ENCODE data around the gene FGF14. TPM values are rescaled to one million over a fixed set of nuclear protein-coding genes. Genes with fewer than 3 reads are reported as not detected.

FGF14 gene
- total RNA-seq, 4 donors from 2014 or later = 0.28 to 2.3 (median 0.35) TPM; not detected in 1

- no peak overlapping the region for H3K27ac ChIP-seq
- H3K4me1 ChIP-seq = no peaks in the 10 kb centered on the region
- H3K27me3 ChIP-seq = no peaks in the 10 kb centered on the region
- no peak overlapping the region for H3K4me3 ChIP-seq
- TF ChIP-seq POLR2A (IDR thresholded peaks at IDR 0.05) = no peak
- TF ChIP-seq CTCF (IDR thresholded peaks at IDR 0.05) = no peak
- H3K9me3 ChIP-seq = no peaks in the 10 kb centered on the region
- no peaks in the 10 kb centered on the region for H3K36me3 ChIP-seq
- no peak for DNase-seq
Measured at GRCh38 chr13:102347490-102347889, 54.4 kb downstream of the FGF14 start.

- no peak for TF ChIP-seq CTCF (IDR thresholded peaks at IDR 0.05)
- H3K27ac ChIP-seq = no peak overlapping the region
- no peaks in the 10 kb centered on the region for H3K36me3 ChIP-seq
- H3K4me1 ChIP-seq = no peaks in the 10 kb centered on the region
- no peaks in the 10 kb centered on the region for H3K27me3 ChIP-seq
- no peak overlapping the region for H3K4me3 ChIP-seq
- DNase-seq = no peak
- H3K9me3 ChIP-seq = no peaks in the 10 kb centered on the region
Measured at GRCh38 chr13:102346769-102347168, 55.1 kb downstream of the FGF14 start.

- no peak overlapping the region for H3K27ac ChIP-seq
- H3K4me1 ChIP-seq = no peaks in the 10 kb centered on the region
- no peak for TF ChIP-seq POLR2A (IDR thresholded peaks at IDR 0.05)
- no peak for TF ChIP-seq CTCF (IDR thresholded peaks at IDR 0.05)
- H3K4me3 ChIP-seq = no peak overlapping the region
- no peak for DNase-seq
- H3K27me3 ChIP-seq = no peaks in the 10 kb centered on the region
- H3K9me3 ChIP-seq = no peaks in the 10 kb centered on the region
- no peaks in the 10 kb centered on the region for H3K36me3 ChIP-seq
Measured at GRCh38 chr13:102344410-102344809, 57.4 kb downstream of the FGF14 start.

GRCh38 chr13:102333320-102334198 lies 68.3 kb downstream of the FGF14 start:
- H3K27ac ChIP-seq = no peak overlapping the region
- DNase-seq = no peak
- TF ChIP-seq POLR2A (IDR thresholded peaks at IDR 0.05) = no peak
- TF ChIP-seq CTCF (IDR thresholded peaks at IDR 0.05) = no peak

GRCh38 chr13:102328909-102329308 lies 72.9 kb downstream of the FGF14 start:
- Histone ChIP-seq H3K27ac (no peak overlapping the region), H3K4me3 (no peak overlapping the region), H3K27me3 (no peaks in the 10 kb centered on the region), H3K4me1 (no peaks in the 10 kb centered on the region), H3K9me3 (no peaks in the 10 kb centered on the region), H3K36me3 (no peaks in the 10 kb centered on the region)
- TF ChIP-seq CTCF (IDR thresholded peaks at IDR 0.05) (no peak), POLR2A (IDR thresholded peaks at IDR 0.05) (no peak)
- DNase-seq = no peak

More at GRCh38 chr13:102333320-102334198, 68.3 kb downstream of the FGF14 start:
- Histone ChIP-seq H3K36me3 (no peaks in the 10 kb centered on the region), H3K4me3 (no peak overlapping the region), H3K4me1 (no peaks in the 10 kb centered on the region), H3K27me3 (no peaks in the 10 kb centered on the region), H3K9me3 (no peaks in the 10 kb centered on the region)

Data from Peyer's patch (tissue), 4 donors.